Fibroblast of upper back skin (primary cell): ENCODE results near the gene SPON1.
"Not testable (repeated sequence)": the region's sequence is repeated elsewhere in the genome, so short reads cannot be mapped to it uniquely, and the experiment has no call there.

Experiments
- DNase-seq: peaks from one replicate; pipeline ENCODE4 v3.0.0-alpha.2; 2013

The SPON1 gene

DNA sequence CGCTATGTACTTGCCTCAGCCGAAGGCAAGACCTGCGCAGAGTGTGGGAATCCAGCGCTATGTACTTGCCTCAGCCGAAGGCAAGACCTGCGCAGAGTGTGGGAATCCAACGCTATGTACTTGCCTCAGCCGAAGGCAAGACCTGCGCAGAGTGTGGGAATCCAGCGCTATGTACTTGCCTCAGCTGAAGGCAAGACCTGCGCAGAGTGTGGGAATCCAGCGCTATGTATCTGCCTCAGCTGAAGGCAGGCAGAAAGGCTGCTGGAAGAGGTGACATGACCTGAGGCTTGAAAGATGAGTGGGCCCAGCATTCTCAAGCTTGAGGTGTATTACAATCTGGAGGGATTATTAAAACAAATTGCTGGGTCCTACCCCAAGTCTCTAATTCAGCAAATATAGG is 290.0 kb downstream of the SPON1 start:
- DNase-seq: not testable (repeated sequence)

DNA sequence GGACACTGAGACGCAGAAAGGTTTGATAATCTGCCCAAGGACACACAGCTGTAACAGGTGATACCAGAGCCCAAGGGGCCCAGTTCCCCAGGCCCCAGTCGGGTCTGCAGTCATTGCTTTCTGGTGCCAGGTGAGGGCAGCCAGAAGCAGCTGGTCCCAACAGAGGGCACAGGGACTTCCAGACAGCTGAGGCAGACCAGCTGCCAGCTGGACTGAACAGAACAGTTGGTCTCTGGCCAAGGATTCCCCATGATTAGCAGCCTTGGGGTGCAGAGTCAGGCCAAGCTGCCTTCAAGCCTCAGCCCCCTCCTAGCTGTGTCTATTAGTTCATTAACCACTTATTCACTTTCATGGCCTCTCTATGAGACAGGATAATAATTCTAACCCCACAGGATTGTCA is 290.9 kb downstream of the SPON1 start:
- DNase-seq: no peak

DNA sequence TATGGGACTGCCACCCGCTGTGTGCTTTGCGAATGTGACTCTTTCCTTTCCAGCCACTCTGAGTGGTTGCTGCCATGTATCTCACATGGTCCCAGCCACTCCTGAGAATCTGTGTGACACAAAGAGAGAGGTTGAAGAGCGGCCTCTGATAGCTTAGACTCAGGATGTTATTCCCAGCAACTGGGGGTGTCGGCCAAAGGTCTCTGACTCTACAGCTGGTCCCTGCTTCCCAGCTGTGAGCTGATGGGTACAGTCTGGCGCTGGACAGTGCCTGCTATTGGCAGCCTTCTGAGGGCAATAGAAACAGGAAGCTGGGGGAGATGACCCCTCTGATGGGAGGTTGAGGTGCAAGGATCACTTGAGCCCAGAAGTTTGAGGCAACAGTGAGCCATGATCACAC is 291.3 kb downstream of the SPON1 start:
- no peak for DNase-seq

DNA sequence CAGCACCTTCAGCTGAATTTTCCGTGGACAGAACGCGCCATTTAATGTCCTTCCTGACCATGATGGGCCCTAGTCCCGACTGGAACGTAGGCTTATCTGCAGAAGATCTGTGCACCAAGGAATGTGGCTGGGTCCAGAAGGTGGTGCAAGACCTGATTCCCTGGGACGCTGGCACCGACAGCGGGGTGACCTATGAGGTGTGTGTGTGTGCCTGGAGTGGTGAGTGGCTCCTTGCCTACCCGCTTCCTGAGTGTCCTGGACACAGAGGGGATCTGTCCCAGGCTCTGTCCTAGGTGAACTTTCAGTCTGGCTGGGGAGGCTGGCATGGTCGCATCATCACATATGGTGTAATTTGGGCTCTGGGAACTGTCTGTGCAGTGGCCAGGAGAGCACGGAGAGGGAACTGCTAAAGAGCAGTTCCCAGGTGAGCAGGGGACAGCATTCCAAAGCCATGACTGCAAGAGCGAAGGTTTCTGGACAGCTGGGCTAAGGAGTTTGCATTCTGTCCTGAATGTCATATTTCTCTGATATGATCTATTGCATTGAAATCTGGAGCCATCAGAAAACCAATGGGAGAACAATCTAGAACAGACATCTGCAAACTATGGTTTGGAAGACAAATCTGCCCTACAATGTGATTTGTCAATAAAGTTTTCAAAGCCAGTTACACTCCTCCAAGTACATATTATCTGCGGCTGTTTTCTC is 292.2 kb downstream of the SPON1 start:
- DNase-seq: no peak

DNA sequence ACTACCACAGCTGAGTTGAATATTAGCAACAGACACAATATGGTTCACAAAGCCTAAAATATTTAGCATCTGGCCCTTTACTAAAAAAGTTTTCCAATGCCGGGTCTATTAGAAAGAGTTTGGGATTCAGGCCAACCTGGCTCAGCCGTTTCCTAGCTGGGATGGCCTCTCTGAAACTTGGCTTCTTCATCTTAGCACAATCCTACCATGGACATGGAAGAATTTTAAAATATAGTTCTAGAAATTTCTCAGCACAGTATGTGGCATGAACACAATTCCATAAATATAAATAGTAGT is 292.7 kb downstream of the SPON1 start:
- no peak for DNase-seq

DNA sequence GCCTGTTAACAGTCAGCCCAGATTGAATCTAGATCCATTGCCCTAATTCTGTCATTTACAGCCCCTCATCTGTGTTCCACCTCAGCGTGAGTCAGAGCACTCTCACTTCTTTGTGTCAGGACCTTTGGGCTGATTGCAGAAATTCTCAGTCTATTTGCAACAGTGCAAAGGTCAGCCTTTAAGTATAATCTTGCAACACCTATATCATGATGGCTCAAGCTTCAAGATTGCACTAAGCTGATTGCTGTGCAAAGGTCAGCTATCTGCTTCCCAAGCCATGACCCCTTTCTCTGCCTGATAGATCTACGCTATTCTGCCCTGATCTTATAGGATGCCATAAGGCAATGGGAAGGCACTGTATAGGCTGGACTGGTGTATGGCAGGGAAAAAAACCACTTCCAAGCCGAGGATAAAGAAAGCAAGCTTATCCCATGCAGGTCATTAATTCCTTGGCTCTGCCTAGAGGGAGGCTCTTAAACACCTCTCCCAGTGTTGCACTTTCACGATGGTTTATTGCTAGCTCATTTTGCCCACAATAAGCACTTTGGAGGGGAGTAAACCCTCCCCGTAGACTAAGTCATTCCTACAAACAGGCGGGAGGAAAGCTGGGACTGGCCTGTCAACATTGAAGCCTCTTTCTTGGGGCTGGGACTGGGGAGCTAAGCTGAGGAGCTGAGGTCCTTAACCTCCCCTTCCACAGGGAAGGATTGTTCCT is 295.9 kb downstream of the SPON1 start:
- DNase-seq: peak; percentile 30

DNA sequence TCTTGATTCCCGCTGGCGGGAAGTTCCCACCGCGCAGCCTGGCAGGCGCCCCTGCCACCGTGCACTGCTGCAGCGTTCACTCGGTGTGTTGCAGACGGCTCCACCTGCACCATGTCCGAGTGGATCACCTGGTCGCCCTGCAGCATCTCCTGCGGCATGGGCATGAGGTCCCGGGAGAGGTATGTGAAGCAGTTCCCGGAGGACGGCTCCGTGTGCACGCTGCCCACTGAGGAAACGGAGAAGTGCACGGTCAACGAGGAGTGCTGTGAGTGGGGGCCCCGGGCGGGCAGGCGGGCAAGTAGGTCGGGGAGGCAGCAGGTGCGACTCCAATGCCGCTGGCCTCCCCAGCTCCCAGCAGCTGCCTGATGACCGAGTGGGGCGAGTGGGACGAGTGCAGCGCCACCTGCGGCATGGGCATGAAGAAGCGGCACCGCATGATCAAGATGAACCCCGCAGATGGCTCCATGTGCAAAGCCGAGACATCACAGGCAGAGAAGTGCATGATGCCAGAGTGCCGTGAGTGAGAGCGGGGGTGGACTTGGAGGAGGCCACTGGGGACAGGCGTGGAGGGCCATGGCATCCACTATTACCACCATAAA is 296.8 kb downstream of the SPON1 start:
- DNase-seq: no peak

DNA sequence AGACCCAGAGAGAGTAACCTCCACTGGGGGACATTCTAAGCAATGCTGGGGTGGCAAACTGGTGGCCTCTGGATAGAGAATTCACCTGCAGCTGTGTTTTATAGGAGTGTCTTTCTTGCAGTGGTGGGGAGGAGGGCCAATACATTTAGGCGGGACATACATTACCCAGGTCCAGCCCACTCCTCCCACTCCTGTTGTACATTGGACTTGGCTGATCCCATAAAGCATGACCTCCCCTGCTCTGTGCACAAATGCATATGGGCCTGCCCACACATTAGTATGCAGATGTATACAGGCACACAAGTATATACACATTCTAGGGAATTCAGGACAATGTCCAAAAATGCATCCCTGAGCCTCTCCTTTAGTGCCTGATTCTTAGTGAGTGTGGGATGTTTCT is 297.4 kb downstream of the SPON1 start:
- DNase-seq: no peak

DNA sequence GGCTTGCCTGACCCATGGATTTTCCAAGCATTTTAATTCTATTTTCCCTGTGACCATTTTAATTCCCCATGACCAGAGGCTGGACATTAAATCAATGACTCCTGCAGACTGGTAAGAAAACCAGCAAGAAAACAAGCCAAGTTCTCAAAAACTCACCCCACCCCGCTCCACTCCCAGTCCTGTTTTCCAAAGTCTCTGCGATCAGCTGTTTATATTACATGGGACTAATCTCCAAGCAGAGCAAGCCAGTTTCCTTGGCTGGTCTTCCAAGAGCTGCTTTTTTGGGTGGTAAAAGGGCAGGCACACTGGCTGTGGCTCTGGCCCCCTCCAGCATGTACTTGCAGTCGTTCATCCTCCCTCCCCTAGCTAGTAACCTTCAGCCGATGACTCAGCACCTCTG is 298.5 kb downstream of the SPON1 start:
- no peak for DNase-seq

DNA sequence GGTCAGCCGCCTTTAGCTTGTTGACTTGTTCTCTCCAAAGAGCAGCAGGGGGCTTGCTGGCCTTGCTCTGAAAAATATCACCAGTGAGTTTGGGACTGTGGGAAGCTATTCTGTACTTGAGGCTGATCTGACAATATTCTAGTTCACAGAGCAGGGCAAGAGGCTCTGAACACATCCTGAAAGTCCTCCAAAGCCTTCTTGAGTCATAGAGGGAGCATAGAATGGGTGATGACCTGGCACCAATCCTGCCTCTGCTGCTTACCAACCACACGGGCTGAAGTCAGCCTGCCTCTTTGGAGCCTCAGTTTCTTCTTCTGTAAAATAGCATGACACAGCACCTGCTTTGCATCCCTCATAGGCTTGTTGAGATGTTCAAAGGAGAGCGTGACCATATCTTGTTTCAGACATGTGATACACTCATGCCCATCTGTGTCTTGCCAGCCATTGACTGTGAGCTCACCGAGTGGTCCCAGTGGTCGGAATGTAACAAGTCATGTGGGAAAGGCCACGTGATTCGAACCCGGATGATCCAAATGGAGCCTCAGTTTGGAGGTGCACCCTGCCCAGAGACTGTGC is 299.8 kb downstream of the SPON1 start:
- no peak for DNase-seq

DNA sequence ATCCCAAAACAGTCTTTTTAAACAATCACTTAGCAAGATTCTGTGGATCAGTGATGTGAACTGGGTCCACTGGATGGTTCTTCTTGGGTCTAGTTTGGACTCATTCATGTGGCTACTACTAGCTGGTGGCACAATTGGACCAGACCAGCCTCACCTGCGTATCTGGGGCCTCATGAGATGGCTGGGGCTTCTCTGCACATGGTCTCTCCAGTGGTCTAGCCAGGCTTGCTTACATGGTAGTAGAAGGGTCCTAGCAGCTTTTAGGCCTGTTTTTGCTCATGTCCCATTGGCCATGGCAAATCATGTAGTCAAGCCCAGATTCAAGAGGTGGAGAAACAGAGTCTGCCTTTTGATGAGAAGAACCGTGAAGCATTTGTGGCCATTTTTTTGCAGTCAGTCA is 302.4 kb downstream of the SPON1 start:
- DNase-seq: no peak

DNA sequence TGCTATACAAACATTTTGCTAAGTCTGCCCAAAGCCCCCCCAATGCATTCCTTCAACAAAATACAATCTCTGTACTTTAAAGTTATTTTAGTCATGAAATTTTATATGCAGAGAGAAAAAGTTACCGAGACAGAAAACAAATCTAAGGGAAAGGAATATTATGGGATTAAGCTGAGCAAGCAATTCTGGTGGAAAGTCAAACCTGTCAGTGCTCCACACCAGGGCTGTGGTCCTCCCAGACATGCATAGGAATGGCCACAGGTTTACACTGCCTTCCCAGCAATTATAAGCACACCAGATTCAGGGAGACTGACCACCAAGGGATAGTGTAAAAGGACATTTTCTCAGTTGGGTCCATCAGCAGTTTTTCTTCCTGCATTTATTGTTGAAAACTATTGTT is 304.1 kb downstream of the SPON1 start:
- no peak for DNase-seq

DNA sequence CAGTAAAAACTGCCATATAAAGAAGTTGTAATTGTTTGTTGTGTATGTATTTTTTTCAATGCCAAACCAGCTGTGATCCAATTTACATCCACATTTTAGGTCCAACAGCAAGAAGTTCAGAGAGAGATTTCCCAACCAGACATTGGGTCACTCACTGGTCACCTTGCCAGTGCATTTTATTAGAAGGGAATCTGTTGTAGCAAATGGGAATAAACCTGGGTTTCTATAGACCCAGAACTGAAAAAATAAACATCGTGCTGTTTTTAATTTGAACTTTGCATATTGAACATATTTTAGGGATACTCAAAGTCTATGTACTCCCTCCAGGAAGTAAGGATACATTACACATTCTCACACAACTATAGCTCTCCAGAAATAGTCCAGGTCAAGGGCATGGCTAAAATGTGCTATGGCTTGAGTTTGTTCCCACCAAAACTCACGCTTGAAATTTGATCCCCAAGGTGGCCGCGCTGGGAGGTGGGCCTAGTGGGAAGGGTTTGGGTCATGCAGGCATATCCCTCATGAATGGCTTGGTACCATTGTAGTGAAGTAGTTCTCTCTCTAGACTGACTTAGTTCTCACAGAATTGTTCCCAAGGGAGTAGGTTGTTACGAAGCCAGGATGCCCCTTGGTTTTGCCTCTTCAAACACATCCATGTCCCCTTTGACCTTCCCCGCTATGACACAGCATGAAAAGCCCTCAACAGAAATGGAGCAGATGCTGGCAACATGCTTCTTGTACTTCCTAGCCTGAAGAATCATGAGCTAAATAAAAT is 305.5 kb downstream of the SPON1 start:
- no peak for DNase-seq

DNA sequence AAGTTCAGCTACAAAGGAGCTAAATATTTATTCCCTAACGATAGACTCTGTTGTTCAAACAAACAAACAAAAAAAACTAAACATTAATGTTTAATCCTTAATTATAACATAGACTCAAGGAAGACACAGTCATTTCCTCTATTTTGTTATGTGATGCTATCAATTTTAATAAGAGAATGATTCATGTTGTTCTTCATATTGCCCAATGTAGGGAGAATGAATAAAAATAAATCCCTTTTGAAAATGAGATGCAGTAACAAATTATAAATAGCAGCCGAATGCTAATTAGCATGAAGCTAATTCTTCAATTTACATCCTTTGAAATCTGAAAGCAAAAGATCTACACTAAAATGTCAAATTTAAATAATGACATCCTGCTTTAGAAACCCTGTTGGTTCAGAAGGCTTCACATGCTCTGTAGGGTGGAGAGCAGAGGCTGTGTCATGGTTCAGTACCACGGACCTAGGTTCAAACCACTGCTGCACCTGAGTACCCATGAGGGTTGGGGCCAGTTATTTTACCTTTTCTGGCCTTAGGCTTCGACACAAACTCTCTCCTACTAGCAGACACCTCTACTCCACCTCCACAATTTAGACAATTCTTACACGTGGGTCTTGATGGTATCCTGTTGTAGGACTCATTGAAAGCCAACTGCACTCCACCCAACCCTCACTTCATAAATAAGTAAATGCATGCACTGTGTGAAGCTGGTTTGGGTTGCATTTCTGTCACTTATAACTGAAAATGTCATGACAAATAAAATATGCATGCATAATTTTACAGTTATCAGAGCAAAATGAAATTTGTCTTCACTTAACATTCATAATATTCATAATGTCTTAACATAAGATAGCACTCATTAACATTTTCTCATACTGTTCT is 307.4 kb downstream of the SPON1 start:
- no peak for DNase-seq

DNA sequence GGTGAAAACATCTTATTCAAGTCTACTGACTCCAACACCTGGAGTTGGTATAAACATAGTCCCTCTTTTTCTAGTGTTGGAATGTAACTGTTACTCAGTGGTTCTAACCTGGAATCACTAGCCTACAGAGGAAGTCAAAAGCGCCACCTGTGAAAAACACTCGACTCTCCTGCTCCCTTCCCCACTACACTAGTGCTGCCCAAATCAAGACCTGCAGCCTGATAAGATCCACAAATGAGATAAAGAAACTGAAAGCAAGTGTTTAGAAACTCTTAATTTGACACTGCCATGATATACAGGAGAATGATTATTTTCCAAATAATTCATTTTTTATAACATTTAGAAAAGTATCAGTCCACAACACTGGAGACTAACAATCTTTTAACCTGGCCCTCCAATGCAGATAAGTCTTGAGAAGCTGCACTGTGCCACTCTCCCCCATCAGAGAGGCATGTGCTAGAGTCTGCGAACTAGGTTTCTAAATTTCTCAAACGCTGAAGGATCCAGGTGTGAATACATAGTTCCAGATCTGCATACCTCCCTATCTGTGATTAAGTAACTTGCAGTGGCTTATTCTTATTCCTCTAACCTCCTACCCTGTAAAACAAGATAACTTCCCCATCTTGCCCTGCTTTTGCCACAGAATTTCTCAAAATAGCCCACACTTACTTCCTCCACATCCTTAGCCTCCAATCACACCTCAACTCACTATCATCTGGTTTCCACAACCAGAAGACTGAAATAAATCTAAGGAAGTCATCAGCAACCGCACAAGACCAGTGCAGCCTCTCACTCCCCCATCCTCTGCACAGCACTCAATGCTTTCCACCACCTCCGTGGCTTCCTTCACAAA is 308.4 kb downstream of the SPON1 start:
- DNase-seq: no peak

DNA sequence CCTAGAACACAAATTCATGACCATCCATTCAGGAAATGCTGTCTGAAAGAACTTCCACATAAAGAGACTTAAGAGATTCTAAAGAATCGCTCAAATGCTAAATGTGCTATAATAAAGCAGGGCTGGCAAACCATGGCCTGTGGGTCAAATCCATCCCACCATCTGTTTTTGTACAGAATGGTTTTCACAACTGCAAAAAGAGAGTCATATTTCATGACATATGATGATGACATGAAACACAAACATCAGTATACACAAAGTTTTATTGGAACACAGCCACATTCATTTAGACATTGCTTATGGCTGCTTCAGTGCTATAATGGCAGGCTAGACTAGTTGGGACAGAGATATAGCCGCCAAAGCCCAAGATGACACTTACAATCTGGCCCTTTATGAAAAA is 311.4 kb downstream of the SPON1 start:
- no peak for DNase-seq

DNA sequence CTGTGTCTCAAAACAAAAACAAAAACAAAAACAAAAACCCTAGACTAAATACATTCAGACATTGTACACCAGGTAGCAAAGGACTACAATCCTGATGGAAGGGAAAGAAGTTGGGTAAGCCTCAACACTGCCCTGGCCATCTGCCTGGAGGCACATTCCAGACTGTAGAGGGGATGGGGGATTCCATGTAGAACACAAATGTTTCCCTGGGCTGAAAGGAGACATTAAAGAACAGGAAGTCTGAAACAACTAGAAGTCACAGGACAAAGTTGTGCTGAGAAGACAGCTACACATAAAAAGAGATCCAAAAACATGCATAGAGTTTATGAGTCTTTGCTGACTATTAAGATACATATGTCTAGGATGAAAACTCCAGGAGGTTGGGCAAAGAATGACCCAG is 312.6 kb downstream of the SPON1 start:
- DNase-seq: peak; percentile 76

DNA sequence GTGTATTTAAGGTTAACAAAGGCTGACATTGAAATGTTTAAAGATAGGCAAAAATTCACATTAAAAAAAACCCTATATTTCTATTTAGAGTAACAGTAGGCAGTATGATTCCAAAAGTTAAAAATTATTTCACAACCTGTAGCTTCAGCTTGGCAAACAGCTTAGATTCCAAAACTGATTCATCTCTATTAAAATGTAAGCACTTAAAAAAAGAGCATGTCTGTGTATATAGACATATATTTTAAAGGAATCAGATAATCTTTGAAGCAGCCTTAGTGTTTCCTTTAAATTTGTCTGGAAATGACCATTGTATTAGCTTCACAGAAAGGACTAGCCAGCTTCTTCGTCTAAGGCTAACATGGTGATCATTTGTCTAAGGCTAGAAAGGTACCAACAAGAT is 316.3 kb downstream of the SPON1 start:
- not testable (repeated sequence) for DNase-seq

DNA sequence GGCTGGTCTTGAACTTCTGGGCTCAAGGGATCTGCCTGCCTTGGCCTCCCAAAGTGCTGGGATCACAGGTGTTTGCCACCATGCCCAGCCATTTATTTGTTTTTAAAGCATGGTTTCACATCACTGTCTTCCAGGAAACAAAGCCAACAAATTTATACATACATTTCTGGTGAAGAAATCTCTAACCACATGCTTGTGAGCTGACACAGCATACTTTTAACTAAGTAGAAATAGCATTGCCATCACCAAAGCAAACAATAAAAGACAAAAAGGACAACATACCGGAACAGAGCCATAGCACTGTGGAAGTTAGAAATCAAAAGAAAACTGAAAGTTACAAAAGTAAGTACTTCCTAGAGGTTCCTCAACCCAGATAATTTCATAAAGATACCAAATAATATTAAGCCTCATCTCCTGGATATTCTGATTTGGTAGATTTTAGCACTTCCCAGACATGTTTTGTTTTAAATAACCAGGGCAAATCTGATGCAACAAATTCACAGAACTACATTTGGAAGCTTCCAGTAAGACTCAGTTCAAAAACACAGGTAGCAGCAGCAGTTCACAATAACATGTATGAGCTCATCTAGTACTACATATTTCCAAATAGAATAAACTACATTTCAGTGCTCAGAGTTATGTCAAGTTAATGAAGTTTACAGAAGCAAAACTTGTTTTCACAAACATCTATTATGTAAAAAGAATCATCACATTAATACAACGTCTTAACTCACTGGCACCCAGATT is 325.8 kb downstream of the SPON1 start:
- peak; percentile 76 for DNase-seq

DNA sequence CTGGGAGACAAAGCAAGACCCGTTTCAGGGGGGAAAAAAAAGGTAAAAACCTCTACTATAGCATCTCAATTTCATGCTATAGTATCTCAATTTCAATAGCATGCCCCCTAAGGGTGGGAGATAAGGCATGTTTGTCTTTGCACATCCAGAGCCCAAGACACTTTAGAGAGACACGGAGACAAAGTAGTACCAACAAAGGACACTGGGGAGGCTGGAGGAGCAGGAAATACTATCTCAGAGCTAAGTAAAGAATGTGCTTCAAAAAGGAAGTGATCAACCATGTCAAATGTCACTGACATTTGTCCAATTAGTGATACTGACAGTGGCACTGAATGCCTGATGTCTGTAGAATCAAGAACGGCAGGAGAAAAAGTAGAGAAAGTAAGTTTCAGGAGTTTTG is 327.9 kb downstream of the SPON1 start:
- no peak for DNase-seq

DNA sequence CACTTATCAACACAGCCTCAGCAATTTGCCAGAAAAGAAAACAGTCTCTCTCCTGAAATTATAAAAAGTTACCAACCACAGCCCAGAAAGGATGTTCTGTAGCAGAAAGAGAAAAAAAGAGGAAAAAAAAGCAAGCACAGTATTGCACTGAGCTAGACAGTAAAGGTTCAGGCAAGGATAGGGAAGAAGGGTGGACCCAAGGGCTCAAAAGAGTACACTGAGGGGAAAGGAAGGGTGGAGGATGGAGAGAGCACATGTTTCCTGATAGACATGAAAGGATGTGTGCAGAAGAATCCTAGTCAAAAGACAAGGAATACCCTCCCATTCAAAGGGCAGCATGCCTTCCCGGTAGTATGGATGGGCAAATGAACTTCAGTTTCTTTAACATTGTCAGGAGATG is 337.4 kb downstream of the SPON1 start:
- DNase-seq: no peak
